PFSK-1 (cell line): ENCODE data around the gene TOP3A.
A peak's percentile ranks its signal among the peaks of the same experiment; 100 is the strongest.

ENCODE experiments used
- FOXP2 ChIP-seq: optimal IDR thresholded peaks from 2 replicates; pipeline ENCODE3; 2011; ENCODE audit warnings: borderline replicate concordance, control low read depth, inconsistent platforms; ENCODE audit not compliant: insufficient read depth; ENCODE audit errors: extremely low read length, extremely low read depth
- POLR2AphosphoS5 ChIP-seq: IDR thresholded peaks from 2 replicates; pipeline ENCODE4 v1.6.1; 2012; ENCODE audit warnings: low read depth, mild to moderate bottlenecking, control low read depth, low read length, moderate library complexity
- REST ChIP-seq, 2 experiments: IDR thresholded peaks; 2 replicates each; pipeline versions ENCODE4 v1.6.1 to v1.8.0; 2011 to 2012; ENCODE audit warnings: low read depth in 2 of 2, low read length in 2 of 2, control low read depth in 1 of 2, inconsistent platforms in 1 of 2, mild to moderate bottlenecking in 1 of 2, moderate library complexity in 1 of 2; ENCODE audit not compliant: insufficient read depth in 1 of 2
- SIN3A ChIP-seq: IDR thresholded peaks from 2 replicates; pipeline ENCODE4 v1.6.1; 2012; ENCODE audit warnings: mild to moderate bottlenecking, low read length, moderate library complexity, borderline replicate concordance; ENCODE audit not compliant: insufficient read depth
- TAF1 ChIP-seq: IDR thresholded peaks from 2 replicates; pipeline ENCODE4 v1.6.1; 2012; ENCODE audit warnings: low read length, control low read depth, borderline replicate concordance; ENCODE audit not compliant: insufficient read depth

The TOP3A gene

GRCh38 chr17:18225642-18226283 is 89.0 kb downstream of the TOP3A start:
- no peak for TF ChIP-seq TAF1
- TF ChIP-seq FOXP2 = no peak
- no peak for TF ChIP-seq REST (IDR thresholded peaks at IDR 0.05; ENCODE audit: insufficient read depth in 1 of 2, low read depth in 2 of 2, low read length in 2 of 2)
- TF ChIP-seq POLR2AphosphoS5 = no peak
- TF ChIP-seq SIN3A = no peak

- TF ChIP-seq FOXP2 = no peak
- TF ChIP-seq TAF1 = 0 out of 2 replicates have a peak, but pooled peaks have one; percentile 48
- no peak for TF ChIP-seq POLR2AphosphoS5
Observed at GRCh38 chr17:18225121-18225641, 89.6 kb downstream of the TOP3A start, which contains the start of gene LLGL1. Gene LLGL1 (plus strand): TSS chr17:18225635. CDS start chr17:18225683, 48 bp downstream.

GRCh38 chr17:18224387-18225120 is 90.2 kb downstream of the TOP3A start:
- TF ChIP-seq FOXP2 (no peak), TAF1 (no peak), REST (IDR thresholded peaks at IDR 0.05; ENCODE audit: insufficient read depth in 1 of 2, low read depth in 2 of 2, low read length in 2 of 2) (no peak), POLR2AphosphoS5 (no peak), SIN3A (no peak)

- TF ChIP-seq POLR2AphosphoS5 = no peak
- TF ChIP-seq FOXP2 = no peak
- TF ChIP-seq REST (IDR thresholded peaks at IDR 0.05; ENCODE audit: insufficient read depth in 1 of 2, low read depth in 2 of 2, low read length in 2 of 2) = no peak
- no peak for TF ChIP-seq TAF1
Observed at GRCh38 chr17:18224053-18224386, 90.8 kb downstream of the TOP3A start.
